Esophagus (tissue), 2 donors: ENCODE results near the gene THSD4. TPM values are rescaled to one million over a fixed set of nuclear protein-coding genes. Genes with fewer than 3 reads are reported as not detected.

Experiments used
- H3K27ac ChIP-seq, 2 donors: one replicate each; pipeline ENCODE4 v1.5.1; 2013; ENCODE audit warnings: low read depth in 2 of 2, mild to moderate bottlenecking in 2 of 2, inconsistent platforms in 1 of 2, low read length in 1 of 2, moderate library complexity in 1 of 2
- H3K27me3 ChIP-seq, 2 donors: one replicate each; pipeline ENCODE4 v1.6.1; 2013; ENCODE audit warnings: low read length in 2 of 2, control low read depth in 1 of 2, mild to moderate bottlenecking in 1 of 2; ENCODE audit not compliant: insufficient read depth in 2 of 2, control insufficient read depth in 1 of 2
- H3K36me3 ChIP-seq, 2 donors: one replicate each; pipeline ENCODE4 v1.6.1; 2013; ENCODE audit warnings: low read length in 1 of 2; ENCODE audit not compliant: control insufficient read depth in 2 of 2, insufficient read depth in 2 of 2
- H3K4me1 ChIP-seq, 2 donors: one replicate each; pipeline ENCODE4 v1.6.1; 2013; ENCODE audit warnings: low read length in 1 of 2; ENCODE audit not compliant: control insufficient read depth in 2 of 2, insufficient read depth in 2 of 2
- H3K4me3 ChIP-seq, 2 donors: one replicate each; pipeline ENCODE4 v1.5.1; 2013; ENCODE audit warnings: low read length in 2 of 2, mild to moderate bottlenecking in 2 of 2, low read depth in 1 of 2, moderate library complexity in 1 of 2
- H3K9me3 ChIP-seq, 2 donors: one replicate each; pipeline ENCODE4 v1.6.1; 2013; ENCODE audit warnings: mild to moderate bottlenecking in 2 of 2, low read depth in 1 of 2, low read length in 1 of 2, moderate library complexity in 1 of 2; ENCODE audit not compliant: control insufficient read depth in 2 of 2, insufficient read depth in 1 of 2
- WGBS, 2 donors: extraction: QIAGEN DNeasy Blood & Tissue Kit; methylation state at CpG; one replicate each; pipeline ENCODE4 v1.1.7; 2013; 5-methylcytosine and 5-hydroxymethylcytosine counted together
- polyA plus RNA-seq, 2 donors: library from polyadenylated mRNA; stranded (reverse); fragments of 200-250 nt; gene quantifications; one replicate each; pipeline ENCODE4 v1.2.3, GENCODE V29; 2013
- donor health status: healthy with polysubstance abuse.
- donor health status: Bipolar disorder and iron deficiency.

THSD4 gene
- polyA plus RNA-seq, 2 donors, result 34.1 to 49.7 TPM

DNA sequence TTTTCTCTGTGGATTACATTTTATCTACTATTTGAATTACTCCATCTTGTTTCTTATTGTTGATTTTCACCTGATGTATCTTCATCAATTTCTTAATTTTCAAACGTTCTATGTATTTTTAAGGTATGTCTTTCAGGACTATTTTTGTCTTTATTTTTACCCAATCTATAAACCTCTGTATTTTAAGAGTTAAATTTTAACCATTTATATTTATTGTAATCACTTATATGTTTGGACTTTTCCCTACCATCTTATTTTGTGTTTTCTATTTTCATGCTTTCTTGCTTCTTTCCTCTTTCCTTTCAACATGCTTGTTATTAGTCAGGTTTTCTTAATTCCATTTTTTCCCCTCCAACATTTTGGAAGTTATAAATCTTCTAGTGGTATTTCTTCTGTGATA, 645.6 kb downstream of the THSD4 start:
- no peaks in the 10 kb centered on the region for H3K27me3 ChIP-seq
- H3K27ac ChIP-seq, result no peak overlapping the region
- H3K36me3 ChIP-seq, result peaks cover 9 to 15% of the 10 kb centered on the region in 2 donors
- no peaks in the 10 kb centered on the region for H3K4me1 ChIP-seq
- H3K9me3 ChIP-seq, result peaks cover 2 to 3% of the 10 kb centered on the region in 2 donors
- no peak overlapping the region for H3K4me3 ChIP-seq
- WGBS, 2 donors, result 86 to 90% methylated on average over 1 of the region's 1 CpG

GRCh38 chr15:71761649-71762048, 646.4 kb downstream of the THSD4 start:
- Histone ChIP-seq H3K27me3 (no peaks in the 10 kb centered on the region), H3K4me3 (no peak overlapping the region), H3K27ac (no peak overlapping the region), H3K36me3 (peaks cover 7 to 15% of the 10 kb centered on the region in 2 donors), H3K9me3 (peaks cover 2 to 3% of the 10 kb centered on the region in 2 donors), H3K4me1 (no peaks in the 10 kb centered on the region)
- 25 to 43% methylated on average over 3 of the region's 3 CpGs for WGBS, 2 donors

DNA sequence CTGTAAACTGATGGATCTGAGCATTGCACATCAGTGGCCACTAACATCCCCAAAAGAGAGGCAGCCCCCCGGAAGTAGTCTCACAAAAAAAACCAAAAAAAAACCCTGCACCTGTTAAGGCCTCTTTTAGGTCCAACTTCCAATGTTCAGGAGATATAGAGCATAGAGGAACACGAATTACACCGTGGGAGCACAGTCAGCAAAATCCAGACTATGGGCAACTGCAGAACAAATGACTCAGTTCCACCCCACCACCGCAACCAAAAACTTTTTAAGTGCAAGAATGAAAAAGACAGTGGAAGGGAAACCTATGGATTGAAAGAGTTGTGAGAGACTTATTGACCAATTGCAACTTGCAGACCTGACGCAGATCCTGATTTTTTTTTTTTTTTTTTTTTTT, 652.9 kb downstream of the THSD4 start:
- Histone ChIP-seq H3K36me3 (peaks cover 8 to 9% of the 10 kb centered on the region in 2 donors), H3K9me3 (no peaks in the 10 kb centered on the region), H3K4me3 (no peak overlapping the region), H3K27ac (no peak overlapping the region), H3K27me3 (no peaks in the 10 kb centered on the region), H3K4me1 (no peaks in the 10 kb centered on the region)
- 88 to 90% methylated on average over 5 of the region's 5 CpGs for WGBS, 2 donors

GRCh38 chr15:71773206-71773859, 658.1 kb downstream of the THSD4 start:
- 65 to 69% methylated on average over 1 of the region's 1 CpG for WGBS, 2 donors

GRCh38 chr15:71775856-71776255, 660.6 kb downstream of the THSD4 start:
- Histone ChIP-seq H3K27ac (no peak overlapping the region), H3K36me3 (peaks cover 4 to 16% of the 10 kb centered on the region in 2 donors), H3K4me3 (no peak overlapping the region), H3K27me3 (no peaks in the 10 kb centered on the region), H3K4me1 (no peaks in the 10 kb centered on the region), H3K9me3 (no peaks in the 10 kb centered on the region)

More at GRCh38 chr15:71773206-71773859, 658.1 kb downstream of the THSD4 start:
- H3K4me1 ChIP-seq, result no peaks in the 10 kb centered on the region
- no peaks in the 10 kb centered on the region for H3K9me3 ChIP-seq
- no peaks in the 10 kb centered on the region for H3K27me3 ChIP-seq
- no peak overlapping the region for H3K4me3 ChIP-seq
- peaks cover 4 to 16% of the 10 kb centered on the region in 2 donors for H3K36me3 ChIP-seq
- H3K27ac ChIP-seq, result no peak overlapping the region

- WGBS, 2 donors, result 68 to 72% methylated on average over 3 of the region's 3 CpGs
- no peak overlapping the region for H3K27ac ChIP-seq
- H3K4me1 ChIP-seq, result no peaks in the 10 kb centered on the region
- H3K36me3 ChIP-seq, result peaks cover 4 to 16% of the 10 kb centered on the region in 2 donors
- H3K9me3 ChIP-seq, result no peaks in the 10 kb centered on the region
- H3K4me3 ChIP-seq, result no peak overlapping the region
- no peaks in the 10 kb centered on the region for H3K27me3 ChIP-seq
These were observed 661.0 kb downstream of the THSD4 start for GRCh38 chr15:71776304-71776703.

GRCh38 chr15:71777216-71777943, 662.1 kb downstream of the THSD4 start:
- Histone ChIP-seq H3K27ac (no peak overlapping the region), H3K4me3 (no peak overlapping the region), H3K27me3 (no peaks in the 10 kb centered on the region), H3K36me3 (peaks cover 4 to 10% of the 10 kb centered on the region in 2 donors), H3K9me3 (no peaks in the 10 kb centered on the region), H3K4me1 (no peaks in the 10 kb centered on the region)
- WGBS, 2 donors, result 84 to 86% methylated on average over 16 of the region's 16 CpGs

DNA sequence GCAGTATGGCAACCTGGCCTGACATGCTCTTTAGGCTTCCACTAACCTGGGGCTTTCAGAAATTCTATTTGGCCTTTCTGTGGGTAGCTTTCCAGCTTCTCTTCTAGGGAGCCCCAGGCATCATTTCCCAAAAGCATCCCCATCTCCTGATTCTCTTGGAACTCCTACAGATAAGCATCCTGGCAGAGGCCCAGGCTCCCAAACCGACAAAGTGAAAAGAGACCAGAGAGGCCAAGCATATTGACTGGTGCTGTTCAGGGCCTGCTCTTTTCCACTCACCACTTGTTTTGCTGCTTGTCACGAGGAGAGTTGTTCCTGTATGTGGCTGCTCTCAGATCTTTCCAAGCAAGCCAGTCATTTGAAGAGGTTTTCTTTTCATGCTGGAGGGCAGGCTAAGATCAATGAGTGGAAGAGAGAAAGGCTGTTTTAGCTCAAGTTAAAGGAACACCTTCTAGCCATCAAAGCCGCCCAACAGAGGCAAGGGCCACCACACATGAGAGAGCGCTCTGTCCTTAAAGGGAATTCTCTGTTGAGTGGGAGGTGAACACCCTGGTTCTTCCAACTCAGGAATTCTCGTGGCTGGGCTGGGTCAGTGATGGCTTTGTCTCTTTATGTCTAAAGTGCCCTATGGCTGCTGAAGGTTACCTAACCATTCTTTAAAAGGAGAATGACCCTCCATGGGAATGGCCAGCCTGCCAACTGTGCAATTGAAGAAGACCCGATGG, 664.0 kb downstream of the THSD4 start:
- Histone ChIP-seq H3K4me3 (no peak overlapping the region), H3K27me3 (no peaks in the 10 kb centered on the region), H3K27ac (no peak overlapping the region), H3K36me3 (peaks cover 4 to 10% of the 10 kb centered on the region in 2 donors), H3K4me1 (no peaks in the 10 kb centered on the region), H3K9me3 (no peaks in the 10 kb centered on the region)
- WGBS, 2 donors, result 80 to 88% methylated on average over 6 of the region's 6 CpGs

- Histone ChIP-seq H3K9me3 (no peaks in the 10 kb centered on the region), H3K4me3 (no peak overlapping the region), H3K27ac (no peak overlapping the region), H3K27me3 (no peaks in the 10 kb centered on the region), H3K36me3 (peaks cover 4 to 10% of the 10 kb centered on the region in 2 donors), H3K4me1 (no peaks in the 10 kb centered on the region)
- WGBS, 2 donors, result 26 to 38% methylated on average over 13 of the region's 13 CpGs
These were observed 665.1 kb downstream of the THSD4 start for GRCh38 chr15:71780115-71780976.
